WTC11 (cell line): ENCODE measurements around the gene DCTN2. TPM values are rescaled to one million over a fixed set of nuclear protein-coding genes. Genes with fewer than 3 reads are reported as not detected.

ENCODE experiments used
- ATAC-seq: fragments of 200-7000 bp; cut with Tn5 transposase; 2 replicates; pipeline ENCODE4 v1.10.0; 2021; ENCODE audit warnings: mild to moderate bottlenecking, moderate library complexity
- CTCF ChIA-PET: fragments of 300-600 bp; sonication (Branson Sonifier 250); formaldehyde crosslinking; loops from one replicate; lab custom pipeline; 2021; ENCODE audit warnings: antibody characterized with exemption; lab: Charles Lee
- POLR2A ChIA-PET: fragments of 350-600 bp; sonication (Branson Sonifier 250); formaldehyde crosslinking; loops from one replicate; lab custom pipeline; 2021; ENCODE audit warnings: antibody characterized with exemption; lab: Charles Lee
- DNase-seq: peaks from one replicate; pipeline ENCODE4 v3.0.0; 2021; ENCODE audit warnings: low spot score
- H3K27ac Mint-ChIP-seq: 2 replicates; pipeline ENCODE4 v1.8.0; 2021; ENCODE audit warnings: mixed read lengths
- H3K27me3 Mint-ChIP-seq: 2 replicates; pipeline ENCODE4 v1.8.0; 2021; ENCODE audit warnings: low read depth, mild to moderate bottlenecking, moderate library complexity, mixed read lengths
- H3K36me3 Mint-ChIP-seq: 2 replicates; pipeline ENCODE4 v1.8.0; 2021; ENCODE audit warnings: mixed read lengths
- H3K4me1 Mint-ChIP-seq: 2 replicates; pipeline ENCODE4 v1.8.0; 2022; ENCODE audit warnings: mixed read lengths
- H3K4me3 Mint-ChIP-seq: 2 replicates; pipeline ENCODE4 v1.8.0; 2021; ENCODE audit warnings: mild to moderate bottlenecking, moderate library complexity, mixed read lengths
- H3K9me3 Mint-ChIP-seq: 2 replicates; pipeline ENCODE4 v1.8.0; 2021; ENCODE audit warnings: mixed read lengths
- ARID4B ChIP-seq: sonication (generic); formaldehyde crosslinking; IDR thresholded peaks from 2 replicates; pipeline ENCODE4 v1.8.0; 2023; ENCODE audit warnings: missing genetic modification reagents, mild to moderate bottlenecking, borderline replicate concordance
- ATF1 ChIP-seq: sonication (generic); formaldehyde crosslinking; IDR thresholded peaks from 2 replicates; pipeline ENCODE4 v1.8.1; 2023; ENCODE audit warnings: mild to moderate bottlenecking, moderate library complexity, missing genetic modification reagents
- CTCF ChIP-seq: fragments of 200-600 bp; IDR thresholded peaks from 2 replicates; pipeline ENCODE4 v1.8.0; 2022; ENCODE audit warnings: antibody characterized with exemption
- E2F4 ChIP-seq: sonication (generic); formaldehyde crosslinking; IDR thresholded peaks from 2 replicates; pipeline ENCODE4 v1.8.1; 2022; ENCODE audit warnings: low read depth, mild to moderate bottlenecking, moderate library complexity, missing genetic modification reagents, borderline replicate concordance
- E2F5 ChIP-seq: sonication (generic); formaldehyde crosslinking; IDR thresholded peaks from 2 replicates; pipeline ENCODE4 v1.8.1; 2022; ENCODE audit warnings: mild to moderate bottlenecking, moderate library complexity, missing genetic modification reagents
- ELF4 ChIP-seq: sonication (generic); formaldehyde crosslinking; IDR thresholded peaks from 2 replicates; pipeline ENCODE4 v1.8.1; 2022; ENCODE audit warnings: low read depth, mild to moderate bottlenecking, moderate library complexity, missing genetic modification reagents
- ESRRA ChIP-seq: sonication (generic); formaldehyde crosslinking; IDR thresholded peaks from 2 replicates; pipeline ENCODE4 v1.8.1; 2022; ENCODE audit warnings: mild to moderate bottlenecking, missing genetic modification reagents, borderline replicate concordance
- FOXJ3 ChIP-seq: sonication (generic); formaldehyde crosslinking; IDR thresholded peaks from 2 replicates; pipeline ENCODE4 v1.9.0; 2021; ENCODE audit warnings: missing genetic modification reagents, mild to moderate bottlenecking, borderline replicate concordance
- GABPB1 ChIP-seq: sonication (generic); formaldehyde crosslinking; IDR thresholded peaks from 2 replicates; pipeline ENCODE4 v1.8.1; 2023; ENCODE audit warnings: mild to moderate bottlenecking, missing genetic modification reagents
- JUN ChIP-seq: sonication (generic); formaldehyde crosslinking; IDR thresholded peaks from 2 replicates; pipeline ENCODE4 v1.8.0; 2023; ENCODE audit warnings: mild to moderate bottlenecking, missing genetic modification reagents
- KAT7 ChIP-seq: sonication (generic); formaldehyde crosslinking; IDR thresholded peaks from 2 replicates; pipeline ENCODE4 v1.8.1; 2023; ENCODE audit warnings: missing genetic modification reagents, mild to moderate bottlenecking, borderline replicate concordance
- MLX ChIP-seq: sonication (generic); formaldehyde crosslinking; IDR thresholded peaks from 2 replicates; pipeline ENCODE4 v1.8.1; 2023; ENCODE audit warnings: mild to moderate bottlenecking, missing genetic modification reagents, moderate library complexity
- OVOL2 ChIP-seq: fragments of 250-450 bp; sonication (Bioruptor Pico); IDR thresholded peaks from 2 replicates; pipeline ENCODE4 v1.9.0; 2021; ENCODE audit warnings: mild to moderate bottlenecking, borderline replicate concordance
- SOX15 ChIP-seq: fragments of 250-450 bp; sonication (Bioruptor Pico); IDR thresholded peaks from 2 replicates; pipeline ENCODE4 v1.9.0; 2021; ENCODE audit warnings: mild to moderate bottlenecking
- USF2 ChIP-seq: sonication (generic); formaldehyde crosslinking; IDR thresholded peaks from 2 replicates; pipeline ENCODE4 v1.8.1; 2023; ENCODE audit warnings: mild to moderate bottlenecking, missing genetic modification reagents, moderate library complexity
- ZMAT4 ChIP-seq: fragments of 250-450 bp; sonication (Bioruptor Pico); IDR thresholded peaks from 2 replicates; pipeline ENCODE4 v1.9.0; 2021; ENCODE audit warnings: mild to moderate bottlenecking
- ZNF138 ChIP-seq: sonication (generic); formaldehyde crosslinking; conservative IDR thresholded peaks from 2 replicates; pipeline ENCODE4 v1.8.1; 2022; ENCODE audit warnings: mild to moderate bottlenecking, moderate library complexity, missing genetic modification reagents
- total RNA-seq: library from RNA; stranded (reverse); gene quantifications from 3 replicates; pipeline ENCODE4 v1.2.3, GENCODE V29; 2021

DCTN2 gene
- total RNA-seq, 1 experiment from 2014 or later, result 93.5 TPM

- ATAC-seq (no peak), DNase-seq (no peak)
- Mint-ChIP-seq H3K4me3 (no peak overlapping the region), H3K27me3 (no peaks in the 10 kb centered on the region), H3K9me3 (no peaks in the 10 kb centered on the region), H3K27ac (no peak overlapping the region), H3K4me1 (peaks cover 6% of the 10 kb centered on the region), H3K36me3 (peaks cover 41% of the 10 kb centered on the region)
- CTCF ChIA-PET, result interaction anchor here (1.0 kb wide), 1 partner anchor 55 kb away, joined by 3 read pairs; no protein-coding TSS in a partner anchor
- POLR2A ChIA-PET, result interaction anchor here (1.0 kb wide), 1 partner anchor 8 kb away, joined by 3 read pairs; no protein-coding TSS in a partner anchor
- TF ChIP-seq MLX (CRISPR knock-in tag) (no peak), ELF4 (no peak), ARID4B (no peak), ATF1 (no peak), OVOL2 (CRISPR knock-in tag) (no peak), ESRRA (CRISPR knock-in tag) (no peak), E2F4 (CRISPR knock-in tag) (no peak), CTCF (no peak), SOX15 (CRISPR knock-in tag) (no peak), ZNF138 (no peak), JUN (CRISPR knock-in tag) (no peak), E2F5 (no peak), USF2 (no peak), GABPB1 (CRISPR knock-in tag) (no peak), KAT7 (CRISPR knock-in tag) (no peak), ZMAT4 (CRISPR knock-in tag) (no peak), FOXJ3 (CRISPR knock-in tag) (no peak)
These were observed 18.0 kb downstream of the DCTN2 start for GRCh38 chr12:57528831-57529555.
